ENCODE results near the gene CFAP91.

DNA sequence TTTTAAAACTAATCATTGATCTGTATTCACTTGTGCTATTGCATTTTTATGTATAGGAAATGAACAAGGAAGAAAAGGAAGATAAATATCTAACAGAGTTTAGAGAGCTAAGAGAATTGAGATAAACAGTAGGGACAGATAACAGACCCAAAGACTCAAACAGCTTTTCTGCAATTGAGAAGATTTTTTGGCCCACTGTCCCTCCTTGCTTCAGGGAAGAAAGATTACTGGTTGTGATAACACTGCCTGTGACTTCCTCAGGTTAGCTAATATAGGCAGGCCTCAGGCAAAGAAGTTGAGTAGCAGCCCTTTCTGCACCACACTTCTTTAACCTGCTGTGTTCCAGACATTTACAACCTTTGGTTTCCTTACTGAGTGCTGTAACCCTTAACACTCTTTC, 22.9 kb upstream of the CFAP91 start:
- TF ChIP-seq SP1 (IDR thresholded peaks at IDR 0.05) (no peak), FOXM1 (IDR thresholded peaks at IDR 0.05; ENCODE audit: borderline replicate concordance) (no peak), CTBP1 (IDR thresholded peaks at IDR 0.05; ENCODE audit: borderline replicate concordance) (no peak), BHLHE40 (IDR thresholded peaks at IDR 0.05; ENCODE audit: borderline replicate concordance) (no peak), FOXA1 (IDR thresholded peaks at IDR 0.05) (no peak), TARDBP (IDR thresholded peaks at IDR 0.05) (no peak), ARNT (IDR thresholded peaks at IDR 0.05) (no peak)

Data from HEK293T (cell line).